Measurements from ENCODE around the gene FCHO1.

Gene FCHO1

GRCh38 chr19:17718947-17719711 is 32.1 kb upstream of the FCHO1 start, which contains the start of gene MAP1S:
MAP1S (plus strand) TSS chr19:17719480; CDS start chr19:17719503, 23 bp downstream.
- no peak for TF ChIP-seq ZFX (IDR thresholded peaks at IDR 0.05; ENCODE audit: borderline replicate concordance)
- TF ChIP-seq CTCF (IDR thresholded peaks at IDR 0.05): no peak
- H3K27ac ChIP-seq: peak within 1 kb of the TSS; percentile 71

- no peak for TF ChIP-seq CTCF (IDR thresholded peaks at IDR 0.05)
- TF ChIP-seq ZFX (IDR thresholded peaks at IDR 0.05; ENCODE audit: borderline replicate concordance): no peak
- peak overlapping the region; percentile 71 for H3K27ac ChIP-seq
Measured at GRCh38 chr19:17719730-17720400, 31.4 kb upstream of the FCHO1 start.

GRCh38 chr19:17720440-17720839 is 30.8 kb upstream of the FCHO1 start:
- peak overlapping the region; percentile 71 for H3K27ac ChIP-seq
- TF ChIP-seq CTCF (IDR thresholded peaks at IDR 0.05): no peak
- TF ChIP-seq ZFX (IDR thresholded peaks at IDR 0.05; ENCODE audit: borderline replicate concordance): no peak

- no peak for TF ChIP-seq CTCF (IDR thresholded peaks at IDR 0.05)
- no peak for TF ChIP-seq ZFX (IDR thresholded peaks at IDR 0.05; ENCODE audit: borderline replicate concordance)
- H3K27ac ChIP-seq: no peak overlapping the region; the same call in 1 of the 2 replicates
Measured at GRCh38 chr19:17721111-17721628, 30.1 kb upstream of the FCHO1 start.

GRCh38 chr19:17721821-17722220 is 29.5 kb upstream of the FCHO1 start:
- H3K27ac ChIP-seq: no peak overlapping the region; the same call in 1 of the 2 replicates

GRCh38 chr19:17722655-17723240 is 28.5 kb upstream of the FCHO1 start:
- H3K27ac ChIP-seq: no peak overlapping the region
- TF ChIP-seq CTCF (IDR thresholded peaks at IDR 0.05): no peak
- TF ChIP-seq ZFX (IDR thresholded peaks at IDR 0.05; ENCODE audit: borderline replicate concordance): no peak

More at GRCh38 chr19:17721821-17722220, 29.5 kb upstream of the FCHO1 start:
- no peak for TF ChIP-seq ZFX (IDR thresholded peaks at IDR 0.05; ENCODE audit: borderline replicate concordance)

- no peak for TF ChIP-seq ZFX (IDR thresholded peaks at IDR 0.05; ENCODE audit: borderline replicate concordance)
- no peak for TF ChIP-seq CTCF (IDR thresholded peaks at IDR 0.05)
- no peak overlapping the region for H3K27ac ChIP-seq
Measured at GRCh38 chr19:17724655-17725054, 26.6 kb upstream of the FCHO1 start.
